Dermis microvascular lymphatic vessel endothelial cell (primary cell): ENCODE data around the gene TNFAIP3. TPM values are rescaled to one million over a fixed set of nuclear protein-coding genes. Genes with fewer than 3 reads are reported as not detected.

Source experiments
- DNase-seq, 2 donors: peaks; one replicate each; pipeline versions ENCODE4 v3.0.0 to v3.0.0-alpha.2; 2010; ENCODE audit warnings: low read depth in 2 of 2
- total RNA-seq: library from RNA; depleted of rRNA; stranded (reverse); fragments of >200 nt; gene quantifications from 2 replicates; pipeline ENCODE4 v1.2.1, GENCODE V29; 2014

Gene TNFAIP3
- total RNA-seq, 1 donor from 2014 or later = 2.8 TPM

DNA sequence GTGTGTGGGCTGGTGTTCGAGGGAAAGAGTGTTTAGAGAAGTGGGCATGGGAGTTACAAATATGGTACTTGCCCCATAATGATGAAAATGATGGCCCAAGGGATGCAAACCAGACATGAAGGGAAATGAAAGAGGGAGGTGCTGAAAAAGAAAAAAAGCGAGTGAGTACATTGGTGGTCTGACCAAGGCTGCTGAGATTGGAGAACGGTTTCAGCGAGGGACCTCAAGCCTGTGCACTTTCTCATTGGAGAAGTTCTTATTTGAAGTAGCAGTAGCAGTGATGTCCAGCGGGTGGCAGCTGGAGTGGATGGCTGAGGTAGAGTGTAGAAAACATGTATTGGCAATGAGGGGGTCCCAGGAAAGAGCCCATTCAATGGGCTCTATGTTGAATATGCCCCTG, 54.8 kb downstream of the TNFAIP3 start:
- no peak for DNase-seq

DNA sequence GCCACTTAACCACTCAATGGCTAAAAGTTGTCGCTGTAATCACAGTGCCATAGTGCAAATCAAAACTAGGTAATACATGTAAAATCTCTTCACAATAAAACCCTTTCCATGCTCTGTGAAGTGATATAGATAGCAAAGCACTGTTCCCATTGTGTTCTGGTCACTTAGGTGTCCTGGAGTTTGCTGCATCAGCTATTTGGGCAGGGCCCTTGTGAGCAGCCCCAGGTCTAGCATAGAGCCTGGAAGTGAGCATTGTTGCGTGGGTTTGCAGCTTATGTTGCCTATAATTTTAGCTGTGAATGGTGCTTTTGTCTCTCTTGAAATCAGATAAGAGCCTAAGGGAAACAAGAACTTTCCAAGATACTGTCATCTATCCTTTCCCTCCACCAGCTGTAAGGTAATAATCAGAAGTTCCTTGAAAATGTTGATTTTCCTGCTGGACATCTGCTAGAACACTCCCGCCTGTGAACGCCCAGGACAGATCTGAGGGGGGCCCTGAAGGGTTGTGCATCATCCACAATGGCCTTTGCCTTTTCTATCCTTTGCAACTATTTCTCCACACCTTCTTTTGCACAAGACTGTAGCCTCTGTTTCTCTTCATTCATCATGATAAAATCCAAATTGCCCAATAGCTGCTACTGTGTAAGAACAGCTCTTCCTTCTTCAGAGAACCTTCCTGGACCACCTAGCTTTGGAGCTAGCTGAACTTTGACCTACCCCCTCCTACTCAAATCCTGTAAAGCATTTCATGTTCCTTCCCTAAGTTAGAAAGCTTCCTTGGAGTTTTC, 57.0 kb downstream of the TNFAIP3 start:
- no peak for DNase-seq

GRCh38 chr6:137925141-137925698, 58.2 kb downstream of the TNFAIP3 start:
- no peak for DNase-seq

GRCh38 chr6:137926207-137926731, 59.2 kb downstream of the TNFAIP3 start:
- peak in 1 of 2 donors; percentile 14 for DNase-seq

DNA sequence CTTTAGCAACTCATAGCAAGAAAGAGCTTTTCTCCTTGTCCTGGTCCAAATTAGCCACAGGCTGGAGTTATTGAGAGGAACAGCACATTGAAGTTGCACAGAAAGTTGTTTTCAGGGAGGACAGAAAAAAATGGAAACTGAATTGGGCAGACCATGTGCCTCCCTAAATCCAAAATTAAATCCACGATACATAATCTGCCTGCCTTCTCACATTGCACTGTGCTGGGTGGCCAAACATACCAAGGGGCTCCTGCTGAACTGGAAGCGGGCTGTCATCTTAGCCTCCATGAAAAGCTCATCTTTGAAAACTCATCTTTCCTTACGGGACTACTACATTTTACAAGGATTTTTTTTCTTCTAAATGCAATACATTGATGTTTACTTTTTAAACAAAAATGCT, 59.9 kb downstream of the TNFAIP3 start:
- DNase-seq = no peak

- DNase-seq = peak; percentile 84 to 91
Measured at GRCh38 chr6:137927777-137928218, 60.7 kb downstream of the TNFAIP3 start.

DNA sequence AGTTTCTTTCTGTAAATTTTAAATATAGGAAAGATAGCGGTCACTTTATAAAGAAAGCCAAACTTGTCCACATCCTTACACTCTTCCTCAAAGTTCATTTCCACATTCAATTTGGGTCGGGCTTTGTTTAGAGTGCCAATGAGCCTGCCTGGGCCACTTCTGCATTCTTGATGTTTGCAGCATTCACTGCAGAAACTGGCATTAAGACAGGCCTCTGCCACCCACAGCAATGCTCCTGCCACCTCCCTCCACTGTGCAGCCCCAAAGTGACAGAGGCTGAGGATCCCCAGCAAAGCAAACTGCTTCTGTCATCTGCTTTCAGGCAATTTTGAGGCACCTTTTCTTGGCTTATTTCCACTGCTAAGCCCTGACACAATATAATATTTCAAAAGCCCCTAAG, 61.2 kb downstream of the TNFAIP3 start:
- no peak for DNase-seq

DNA sequence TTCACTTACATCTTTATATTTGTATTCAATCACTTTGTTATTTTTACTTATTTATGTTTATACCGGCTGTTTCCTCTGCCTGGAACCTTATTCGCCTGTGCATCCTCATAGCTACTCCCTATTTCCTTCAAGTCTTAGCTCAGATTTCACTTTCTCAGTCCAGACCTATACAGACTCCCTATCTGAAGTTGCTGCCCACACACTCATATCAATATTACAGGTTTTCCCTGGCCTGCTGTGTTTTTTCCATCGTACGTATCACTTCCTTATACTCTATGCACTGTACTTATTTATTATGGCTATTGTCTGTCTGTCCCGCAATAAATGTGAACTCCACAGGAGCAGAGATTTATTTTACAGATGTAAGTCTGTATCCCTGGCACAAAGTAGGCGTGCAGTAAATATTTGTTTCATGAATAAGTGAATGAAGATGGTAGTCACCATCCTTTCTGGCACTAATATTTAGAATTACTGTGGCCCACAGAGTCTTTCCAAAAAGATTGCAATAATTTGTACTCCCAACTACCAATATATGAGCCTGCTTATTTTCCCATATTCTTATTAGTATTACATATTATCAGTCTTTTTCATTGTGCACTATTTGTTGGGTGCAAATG, 64.9 kb downstream of the TNFAIP3 start:
- no peak for DNase-seq

Other genes with a start within 250 kb of the TNFAIP3 start
- gene PERP, start 240.2 kb downstream of the TNFAIP3 start, total RNA-seq = 20.5 and 32.0 TPM in 2 replicates